Measurements from ENCODE around the gene TBP. TPM values are rescaled to one million over a fixed set of nuclear protein-coding genes. Genes with fewer than 3 reads are reported as not detected.

TBP gene
- polyA plus RNA-seq, 4 donors: 10.0 to 19.4 (median 14.6) TPM

DNA sequence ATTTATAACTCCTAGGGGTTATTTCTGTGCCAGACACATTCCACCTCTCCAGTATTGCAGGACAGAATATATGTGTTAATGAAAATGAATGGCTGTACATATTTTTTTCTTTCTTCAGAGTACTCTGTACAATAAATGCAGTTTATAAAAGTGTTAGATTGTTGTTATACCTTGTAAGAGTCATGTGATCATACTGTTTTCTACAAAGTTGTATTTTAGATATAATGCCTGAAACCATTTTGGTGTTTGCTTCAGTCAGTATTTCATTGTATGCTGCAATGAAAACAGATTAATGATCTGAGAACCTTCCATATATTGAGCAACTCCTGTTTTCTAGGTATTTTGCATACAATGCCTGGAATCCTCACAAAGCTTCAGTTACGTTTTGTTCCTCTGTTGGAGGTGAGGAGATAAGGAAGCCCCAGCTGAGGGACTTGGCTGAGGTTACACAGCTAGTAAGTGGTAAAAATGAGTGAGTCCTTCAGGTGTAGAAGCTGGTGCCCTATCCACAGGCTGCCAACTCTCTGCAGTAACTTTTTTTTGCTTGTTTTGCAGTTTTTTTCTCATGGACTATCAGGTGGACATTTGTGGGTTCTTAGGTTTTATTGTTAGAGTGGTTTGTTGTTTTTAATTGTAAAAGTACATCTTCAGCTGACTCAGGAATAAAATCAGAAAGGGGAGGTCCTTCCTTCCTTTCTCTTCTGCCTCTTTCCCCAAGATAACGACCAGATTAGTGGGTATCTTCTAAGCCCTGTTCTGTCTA lies 18.7 kb downstream of the TBP start:
- H3K9me3 ChIP-seq (ENCODE audit: control insufficient read depth in 2 of 2, insufficient read depth in 1 of 2, low read depth in 1 of 2, low read length in 1 of 2): no peaks in the 10 kb centered on the region
- DNase-seq: no peak
- no peak for FAIRE-seq
- WGBS, 3 donors: 60 to 82% (median 81%) methylated on average over 2 of the region's 2 CpGs
- H3K4me3 ChIP-seq (ENCODE audit: low read depth in 1 of 3, low read length in 3 of 3): no peak overlapping the region
- no peaks in the 10 kb centered on the region for H3K27me3 ChIP-seq (ENCODE audit: control insufficient read depth in 3 of 3, insufficient read depth in 3 of 3, low read length in 3 of 3)
- H3K4me1 ChIP-seq (ENCODE audit: control insufficient read depth in 3 of 3, insufficient read depth in 2 of 3, low read depth in 1 of 3, low read length in 2 of 3): no peaks in the 10 kb centered on the region
- H3K27ac ChIP-seq (ENCODE audit: low read depth in 1 of 3, low read length in 2 of 3): no peak overlapping the region
- peaks cover 9 to 23% (median 20%) of the 10 kb centered on the region in 3 donors for H3K36me3 ChIP-seq (ENCODE audit: control insufficient read depth in 3 of 3, insufficient read depth in 2 of 3, low read depth in 1 of 3, low read length in 3 of 3)

- no peaks in the 10 kb centered on the region for H3K27me3 ChIP-seq (ENCODE audit: control insufficient read depth in 3 of 3, insufficient read depth in 3 of 3, low read length in 3 of 3)
- no peaks in the 10 kb centered on the region for H3K9me3 ChIP-seq (ENCODE audit: control insufficient read depth in 2 of 2, insufficient read depth in 1 of 2, low read depth in 1 of 2, low read length in 1 of 2)
- H3K4me1 ChIP-seq (ENCODE audit: control insufficient read depth in 3 of 3, insufficient read depth in 2 of 3, low read depth in 1 of 3, low read length in 2 of 3): no peaks in the 10 kb centered on the region
- no peak for FAIRE-seq
- DNase-seq: no peak
- 84 to 100% (median 86%) methylated on average over 1 of the region's 1 CpG for WGBS, 3 donors
- H3K36me3 ChIP-seq (ENCODE audit: control insufficient read depth in 3 of 3, insufficient read depth in 2 of 3, low read depth in 1 of 3, low read length in 3 of 3): peaks cover 14 to 19% (median 17%) of the 10 kb centered on the region in 3 donors
- no peak overlapping the region for H3K4me3 ChIP-seq (ENCODE audit: low read depth in 1 of 3, low read length in 3 of 3)
- no peak overlapping the region for H3K27ac ChIP-seq (ENCODE audit: low read depth in 1 of 3, low read length in 2 of 3)
Measured at GRCh38 chr6:170575250-170575649, 21.1 kb downstream of the TBP start.

- no peak for DNase-seq
- Histone ChIP-seq H3K27me3 (ENCODE audit: control insufficient read depth in 3 of 3, insufficient read depth in 3 of 3, low read length in 3 of 3) (no peaks in the 10 kb centered on the region), H3K9me3 (ENCODE audit: control insufficient read depth in 2 of 2, insufficient read depth in 1 of 2, low read depth in 1 of 2, low read length in 1 of 2) (no peaks in the 10 kb centered on the region), H3K4me1 (ENCODE audit: control insufficient read depth in 3 of 3, insufficient read depth in 2 of 3, low read depth in 1 of 3, low read length in 2 of 3) (peaks cover 0 to 2% (median 0%) of the 10 kb centered on the region in 3 donors), H3K27ac (ENCODE audit: low read depth in 1 of 3, low read length in 2 of 3) (no peak overlapping the region), H3K36me3 (ENCODE audit: control insufficient read depth in 3 of 3, insufficient read depth in 2 of 3, low read depth in 1 of 3, low read length in 3 of 3) (peaks cover 11 to 14% (median 14%) of the 10 kb centered on the region in 3 donors), H3K4me3 (ENCODE audit: low read depth in 1 of 3, low read length in 3 of 3) (no peak overlapping the region)
- FAIRE-seq: no peak
Measured at GRCh38 chr6:170578909-170579308, 24.7 kb downstream of the TBP start.

- DNase-seq (no peak), FAIRE-seq (no peak)
- Histone ChIP-seq H3K4me3 (ENCODE audit: low read depth in 1 of 3, low read length in 3 of 3) (peak overlapping the region; percentile 92 to 96 (median 95)), H3K36me3 (ENCODE audit: control insufficient read depth in 3 of 3, insufficient read depth in 2 of 3, low read depth in 1 of 3, low read length in 3 of 3) (peaks cover 4 to 7% (median 4%) of the 10 kb centered on the region in 3 donors), H3K9me3 (ENCODE audit: control insufficient read depth in 2 of 2, insufficient read depth in 1 of 2, low read depth in 1 of 2, low read length in 1 of 2) (no peaks in the 10 kb centered on the region), H3K27me3 (ENCODE audit: control insufficient read depth in 3 of 3, insufficient read depth in 3 of 3, low read length in 3 of 3) (no peaks in the 10 kb centered on the region), H3K4me1 (ENCODE audit: control insufficient read depth in 3 of 3, insufficient read depth in 2 of 3, low read depth in 1 of 3, low read length in 2 of 3) (peaks cover 0 to 5% (median 2%) of the 10 kb centered on the region in 3 donors), H3K27ac (ENCODE audit: low read depth in 1 of 3, low read length in 2 of 3) (peak overlapping the region; percentile 81 to 98 (median 85))
- WGBS, 3 donors: 0 to 2% (median 1%) methylated on average over 12 of the region's 12 CpGs
Measured at GRCh38 chr6:170583756-170584180, 29.6 kb downstream of the TBP start.

- peaks cover 0 to 5% (median 2%) of the 10 kb centered on the region in 3 donors for H3K4me1 ChIP-seq (ENCODE audit: control insufficient read depth in 3 of 3, insufficient read depth in 2 of 3, low read depth in 1 of 3, low read length in 2 of 3)
- FAIRE-seq (no peak), DNase-seq (peak; percentile 95 to 96)
- peak within 1 kb of the TSS; percentile 92 to 96 (median 95) for H3K4me3 ChIP-seq (ENCODE audit: low read depth in 1 of 3, low read length in 3 of 3)
- WGBS, 3 donors: 0 to 1% (median 1%) methylated on average over 59 to 81 of the region's 81 CpGs
- peaks cover 3 to 7% (median 4%) of the 10 kb centered on the region in 3 donors for H3K36me3 ChIP-seq (ENCODE audit: control insufficient read depth in 3 of 3, insufficient read depth in 2 of 3, low read depth in 1 of 3, low read length in 3 of 3)
- H3K27me3 ChIP-seq (ENCODE audit: control insufficient read depth in 3 of 3, insufficient read depth in 3 of 3, low read length in 3 of 3): no peaks in the 10 kb centered on the region
- H3K27ac ChIP-seq (ENCODE audit: low read depth in 1 of 3, low read length in 2 of 3): peak within 1 kb of the TSS; percentile 81 to 98 (median 85)
- H3K9me3 ChIP-seq (ENCODE audit: control insufficient read depth in 2 of 2, insufficient read depth in 1 of 2, low read depth in 1 of 2, low read length in 1 of 2): no peaks in the 10 kb centered on the region
Measured at GRCh38 chr6:170584181-170584953, 30.2 kb downstream of the TBP start, which contains the start of gene PDCD2. PDCD2 (minus strand) TSS chr6:170584637; CDS start chr6:170584581, 56 bp downstream.

GRCh38 chr6:170584954-170585498 lies 30.9 kb downstream of the TBP start:
- 2 to 4% (median 3%) methylated on average over 6 of the region's 6 CpGs for WGBS, 3 donors
- Histone ChIP-seq H3K4me3 (ENCODE audit: low read depth in 1 of 3, low read length in 3 of 3) (peak overlapping the region in 2 of 3 donors; percentile 95 to 96), H3K27ac (ENCODE audit: low read depth in 1 of 3, low read length in 2 of 3) (peak overlapping the region; percentile 53 to 98 (median 85)), H3K4me1 (ENCODE audit: control insufficient read depth in 3 of 3, insufficient read depth in 2 of 3, low read depth in 1 of 3, low read length in 2 of 3) (peaks cover 0 to 5% (median 2%) of the 10 kb centered on the region in 3 donors), H3K9me3 (ENCODE audit: control insufficient read depth in 2 of 2, insufficient read depth in 1 of 2, low read depth in 1 of 2, low read length in 1 of 2) (peaks cover 0 to 1% of the 10 kb centered on the region in 2 donors), H3K36me3 (ENCODE audit: control insufficient read depth in 3 of 3, insufficient read depth in 2 of 3, low read depth in 1 of 3, low read length in 3 of 3) (peaks cover 3 to 7% (median 4%) of the 10 kb centered on the region in 3 donors), H3K27me3 (ENCODE audit: control insufficient read depth in 3 of 3, insufficient read depth in 3 of 3, low read length in 3 of 3) (no peaks in the 10 kb centered on the region)
- FAIRE-seq: no peak
- DNase-seq: peak in 1 of 2 donors; percentile 57

DNA sequence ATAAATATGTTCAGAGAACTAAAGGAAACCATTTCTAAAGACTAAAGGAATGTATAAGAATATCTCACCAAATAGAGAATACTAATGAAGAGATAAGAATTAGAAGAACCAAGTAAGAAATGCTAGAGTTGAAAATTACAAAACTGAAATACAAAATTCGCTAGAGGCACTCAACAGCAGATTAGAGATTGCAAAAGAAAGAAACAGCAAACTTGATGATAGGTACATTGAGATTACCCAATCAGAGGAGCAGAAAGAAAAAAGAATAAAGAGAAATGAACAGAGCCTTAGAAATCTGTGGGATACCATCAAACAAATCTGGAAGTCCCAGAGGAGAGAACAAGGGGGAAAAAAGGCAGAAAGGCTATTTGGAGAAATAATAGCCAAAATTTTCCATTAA lies 36.6 kb downstream of the TBP start:
- Histone ChIP-seq H3K27me3 (ENCODE audit: control insufficient read depth in 3 of 3, insufficient read depth in 3 of 3, low read length in 3 of 3) (peaks cover 0 to 2% (median 0%) of the 10 kb centered on the region in 3 donors), H3K4me1 (ENCODE audit: control insufficient read depth in 3 of 3, insufficient read depth in 2 of 3, low read depth in 1 of 3, low read length in 2 of 3) (no peaks in the 10 kb centered on the region), H3K27ac (ENCODE audit: low read depth in 1 of 3, low read length in 2 of 3) (no peak overlapping the region), H3K9me3 (ENCODE audit: control insufficient read depth in 2 of 2, insufficient read depth in 1 of 2, low read depth in 1 of 2, low read length in 1 of 2) (peaks cover 0 to 13% of the 10 kb centered on the region in 2 donors), H3K36me3 (ENCODE audit: control insufficient read depth in 3 of 3, insufficient read depth in 2 of 3, low read depth in 1 of 3, low read length in 3 of 3) (no peaks in the 10 kb centered on the region), H3K4me3 (ENCODE audit: low read depth in 1 of 3, low read length in 3 of 3) (no peak overlapping the region)
- DNase-seq (no peak), FAIRE-seq (no peak)
- WGBS, 3 donors: 73 to 82% (median 78%) methylated on average over 1 of the region's 1 CpG

DNA sequence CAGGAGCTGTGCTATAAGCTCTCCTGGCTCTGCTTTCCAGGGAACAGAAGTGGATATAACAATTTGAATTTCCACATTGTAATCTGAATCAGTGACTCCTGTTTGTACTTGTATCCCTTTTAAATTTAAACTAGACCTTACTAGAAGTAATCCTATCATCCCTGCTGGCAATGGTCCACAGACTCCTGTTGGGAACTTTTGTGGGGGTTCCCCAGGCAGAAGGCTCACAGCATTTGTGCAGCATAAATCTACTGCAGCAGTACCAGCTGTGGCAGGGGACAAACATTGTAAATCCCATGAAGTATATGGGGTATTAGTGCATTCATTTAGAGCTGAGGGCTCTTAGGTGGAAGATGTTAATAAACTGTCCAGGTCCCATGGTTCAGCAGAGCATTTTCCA lies 42.3 kb downstream of the TBP start:
- H3K4me3 ChIP-seq (ENCODE audit: low read depth in 1 of 3, low read length in 3 of 3): no peak overlapping the region
- no peaks in the 10 kb centered on the region for H3K4me1 ChIP-seq (ENCODE audit: control insufficient read depth in 3 of 3, insufficient read depth in 2 of 3, low read depth in 1 of 3, low read length in 2 of 3)
- peaks cover 0 to 4% (median 0%) of the 10 kb centered on the region in 3 donors for H3K27me3 ChIP-seq (ENCODE audit: control insufficient read depth in 3 of 3, insufficient read depth in 3 of 3, low read length in 3 of 3)
- H3K36me3 ChIP-seq (ENCODE audit: control insufficient read depth in 3 of 3, insufficient read depth in 2 of 3, low read depth in 1 of 3, low read length in 3 of 3): no peaks in the 10 kb centered on the region
- H3K27ac ChIP-seq (ENCODE audit: low read depth in 1 of 3, low read length in 2 of 3): no peak overlapping the region
- H3K9me3 ChIP-seq (ENCODE audit: control insufficient read depth in 2 of 2, insufficient read depth in 1 of 2, low read depth in 1 of 2, low read length in 1 of 2): peaks cover 0 to 5% of the 10 kb centered on the region in 2 donors
- DNase-seq (no peak), FAIRE-seq (no peak)

Measured in small intestine (tissue), 7 donors.